Panc1 (cell line): Measurements from ENCODE around the gene TTLL12.

Source experiments
- CTCF ChIP-seq: fragments of 450-650 bp; IDR thresholded peaks from 2 replicates; pipeline ENCODE4 v1.5.1; 2017; ENCODE audit warnings: mild to moderate bottlenecking
- POLR2AphosphoS5 ChIP-seq: IDR thresholded peaks from 2 replicates; pipeline ENCODE4 v1.6.1; 2012; ENCODE audit warnings: mild to moderate bottlenecking, low read depth, low read length, moderate library complexity
- REST ChIP-seq, 2 experiments: IDR thresholded peaks; 2 replicates each; pipeline ENCODE4 v1.6.1; 2011 to 2012; ENCODE audit warnings: low read depth in 2 of 2, control low read depth in 1 of 2, low read length in 1 of 2, mild to moderate bottlenecking in 1 of 2, moderate library complexity in 1 of 2; ENCODE audit not compliant: insufficient read depth in 1 of 2
- SIN3A ChIP-seq: IDR thresholded peaks from 2 replicates; pipeline ENCODE4 v1.6.1; 2012; ENCODE audit warnings: low read depth, mild to moderate bottlenecking, low read length, moderate library complexity, borderline replicate concordance; ENCODE audit not compliant: insufficient read depth
- TCF7L2 ChIP-seq: IDR thresholded peaks from 2 replicates; pipeline ENCODE4 v1.6.1; 2011; ENCODE audit warnings: mild to moderate bottlenecking, low read depth, low read length, inconsistent platforms

- no peak; the same call in 1 of the 2 replicates for TF ChIP-seq CTCF
- TF ChIP-seq POLR2AphosphoS5: no peak
- TF ChIP-seq REST (IDR thresholded peaks at IDR 0.05; ENCODE audit: insufficient read depth in 1 of 2, low read depth in 2 of 2, low read length in 1 of 2): no peak
- no peak for TF ChIP-seq TCF7L2
- no peak for TF ChIP-seq SIN3A
Observed at GRCh38 chr22:43228330-43228729, 41.4 kb upstream of the TTLL12 start.
